NCI-H2196 treated with DMSO at 0.1 percent for 48 hours (cell line): Measurements from ENCODE around the gene SLC13A2.

ENCODE experiments used
- DNase-seq: peaks from one replicate; lab custom pipeline; 2025; ENCODE audit not compliant: unreplicated experiment; lab: John Stamatoyannopoulos, UW

SLC13A2 gene

DNA sequence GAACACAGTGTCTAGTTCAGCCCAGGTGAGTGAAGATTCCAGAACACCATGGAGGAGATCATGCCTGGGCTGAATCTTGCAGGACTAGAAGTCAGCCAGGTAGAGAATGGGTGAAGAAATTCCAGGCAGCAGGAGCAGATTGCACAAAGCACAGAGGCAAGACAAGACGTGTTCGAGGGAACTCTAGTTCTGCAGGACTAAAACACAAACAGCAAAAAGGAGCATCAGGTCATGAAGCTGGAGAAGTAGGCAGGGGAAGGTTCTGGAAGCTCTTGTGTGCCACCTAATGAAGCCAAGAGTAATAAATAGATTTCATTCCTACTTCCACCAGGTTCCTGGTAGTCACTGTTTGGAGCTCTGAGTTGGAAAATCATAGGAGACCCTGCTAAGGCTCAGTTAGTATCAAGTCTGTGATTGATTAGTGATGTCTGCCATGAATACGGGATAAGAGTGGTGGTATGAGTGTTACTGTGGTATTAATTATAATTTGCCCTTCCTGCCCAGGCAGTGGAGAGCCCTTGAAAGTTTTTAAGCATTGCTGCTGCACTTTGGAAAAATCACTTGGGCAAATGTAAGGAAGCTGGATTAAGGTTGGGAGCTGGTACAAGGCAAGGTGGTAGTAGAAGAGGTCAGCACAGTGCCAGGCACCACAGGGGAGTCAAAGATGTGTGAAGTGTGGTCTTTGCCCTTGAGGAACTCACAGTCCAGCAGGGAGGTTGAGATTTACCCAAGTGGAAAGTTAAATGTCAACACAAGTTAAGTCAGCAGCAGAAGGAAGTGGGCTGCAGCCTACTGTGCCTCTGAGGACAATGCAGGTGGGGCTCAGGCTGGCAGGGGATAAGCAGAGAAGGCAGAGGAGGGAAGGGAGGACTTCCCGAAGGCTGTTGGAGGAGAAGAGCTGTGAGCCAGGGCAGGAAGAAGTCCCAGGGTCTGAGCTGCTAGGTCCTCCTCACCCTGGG lies 19.2 kb downstream of the SLC13A2 start:
- no peak for DNase-seq

DNA sequence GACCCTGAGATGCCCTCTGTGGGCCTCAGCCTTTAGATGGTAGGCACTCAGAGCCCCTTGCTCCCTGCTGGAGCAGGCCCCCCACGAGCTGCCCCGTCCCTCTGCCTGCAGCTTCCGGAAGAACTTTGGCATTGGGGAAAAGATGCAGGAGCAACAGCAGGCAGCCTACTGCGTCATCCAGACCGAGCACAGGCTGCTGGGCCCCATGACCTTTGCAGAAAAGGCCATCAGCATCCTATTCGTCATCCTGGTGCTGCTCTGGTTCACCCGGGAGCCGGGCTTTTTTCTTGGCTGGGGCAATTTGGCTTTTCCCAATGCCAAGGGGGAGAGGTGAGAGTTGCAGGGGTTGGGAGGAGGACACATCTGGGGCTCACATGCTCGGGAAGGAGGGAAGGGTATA lies 20.0 kb downstream of the SLC13A2 start:
- no peak for DNase-seq

DNA sequence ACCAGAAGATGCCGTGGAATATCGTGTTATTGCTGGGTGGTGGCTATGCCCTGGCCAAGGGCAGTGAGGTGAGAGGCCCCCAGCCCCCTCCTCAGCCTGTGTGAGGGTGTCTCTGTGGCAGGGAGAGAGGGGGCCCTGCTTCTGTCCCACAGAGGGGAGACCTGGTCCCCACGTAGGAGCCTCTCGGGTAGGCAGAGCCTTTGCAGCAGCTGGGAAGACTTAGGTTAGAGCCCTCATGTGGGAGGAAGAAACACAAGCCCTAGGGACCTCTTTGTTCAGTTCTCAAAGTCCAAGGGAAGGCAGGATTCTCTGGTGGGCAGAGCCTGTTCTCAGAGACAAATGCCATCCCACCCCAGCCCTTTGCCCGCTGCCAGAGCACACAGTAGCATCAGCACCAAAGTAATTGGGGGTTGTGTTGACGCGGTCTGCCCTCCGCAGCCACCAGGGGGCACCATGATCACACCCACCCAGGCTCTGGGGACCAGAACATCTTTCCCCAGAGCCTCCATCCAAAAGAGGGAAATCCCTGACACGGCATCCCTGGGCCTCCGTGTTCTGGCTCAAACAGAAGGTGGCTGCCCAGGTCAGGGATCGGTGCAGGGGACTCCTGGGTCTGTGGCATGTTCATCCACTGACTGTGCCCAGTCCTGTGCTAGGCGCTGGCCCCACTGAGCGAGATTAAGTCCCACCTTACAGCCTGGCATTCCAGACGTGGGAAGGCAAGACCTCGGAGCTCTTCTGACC lies 21.2 kb downstream of the SLC13A2 start:
- peak; percentile 10 for DNase-seq

- no peak for DNase-seq
Measured at GRCh38 chr17:28495635-28496034, 22.2 kb downstream of the SLC13A2 start.

DNA sequence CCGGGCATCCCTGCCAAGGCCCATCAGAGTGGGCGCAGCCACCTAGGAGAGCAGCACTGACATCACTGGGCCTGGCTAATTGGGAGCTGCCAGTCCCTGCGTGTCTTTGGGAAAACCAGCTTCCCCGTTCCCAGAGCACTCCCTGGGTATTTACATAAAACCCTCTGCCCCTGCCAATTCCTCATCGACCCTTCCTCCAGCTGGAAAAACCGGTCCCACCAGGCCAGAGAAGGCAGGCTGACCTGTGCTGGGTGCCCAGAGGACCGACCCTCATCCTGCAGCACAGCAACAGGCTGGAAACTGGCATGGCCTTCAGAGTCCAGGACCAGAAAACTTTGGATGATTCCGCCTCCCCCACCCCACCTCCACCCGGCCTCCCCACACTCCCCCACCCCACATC lies 24.5 kb downstream of the SLC13A2 start:
- DNase-seq: no peak

DNA sequence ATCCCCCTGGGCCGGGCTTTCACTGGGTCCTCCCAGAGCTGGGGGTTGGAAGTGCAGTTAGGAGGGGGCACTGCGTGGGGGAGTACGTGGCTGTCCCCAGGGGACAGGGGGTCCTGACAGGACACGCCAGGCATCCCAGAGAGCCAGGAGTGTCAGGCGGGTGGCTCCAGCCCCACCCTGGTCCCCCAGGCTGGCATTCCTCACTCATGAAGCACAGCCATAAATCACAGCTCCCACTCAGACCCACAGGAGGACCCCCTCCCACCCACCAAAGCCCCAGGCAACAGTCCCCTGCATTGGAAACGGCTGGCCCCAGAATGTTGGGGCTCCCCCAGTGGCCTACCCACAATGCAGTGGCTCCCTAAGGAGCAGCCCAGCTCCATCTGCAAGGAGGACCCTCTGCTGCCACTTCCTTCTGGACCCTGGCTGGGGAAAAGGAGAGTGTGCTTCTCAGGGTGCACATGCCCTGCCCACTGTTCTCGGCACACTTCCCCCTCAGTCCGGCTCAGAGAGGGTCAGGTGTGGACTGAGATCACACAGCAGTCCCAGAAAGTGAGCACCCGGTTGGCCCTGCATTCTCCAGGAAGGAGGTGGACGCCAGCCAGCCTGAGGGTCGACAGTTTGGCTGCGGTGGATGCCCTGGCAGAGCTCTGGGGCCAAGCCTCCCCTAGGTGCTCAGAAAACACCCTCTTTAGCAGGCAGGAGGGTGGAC lies 25.4 kb downstream of the SLC13A2 start:
- no peak for DNase-seq

DNA sequence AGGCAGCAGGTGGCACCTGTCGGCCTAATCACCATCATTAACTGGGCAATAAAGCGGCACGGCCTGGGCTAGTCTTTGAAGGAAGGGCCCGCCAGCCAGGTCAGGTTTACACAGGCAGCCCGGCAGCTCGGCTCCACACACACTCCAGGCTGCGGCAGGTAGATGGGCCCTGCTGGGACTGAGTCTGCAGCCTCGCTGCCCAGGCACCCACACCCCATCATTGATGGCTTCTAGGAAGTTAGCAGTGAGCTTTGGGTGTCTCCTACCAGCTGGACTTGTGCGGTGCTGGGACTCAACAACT lies 25.9 kb downstream of the SLC13A2 start:
- no peak for DNase-seq

- DNase-seq: no peak
Measured at GRCh38 chr17:28499684-28500357, 26.4 kb downstream of the SLC13A2 start.

- no peak for DNase-seq
Measured at GRCh38 chr17:28500712-28501379, 27.4 kb downstream of the SLC13A2 start.

GRCh38 chr17:28501421-28502284 lies 28.2 kb downstream of the SLC13A2 start:
- DNase-seq: no peak

- no peak for DNase-seq
Measured at GRCh38 chr17:28503420-28503819, 30.0 kb downstream of the SLC13A2 start.

GRCh38 chr17:28505986-28506665 lies 32.7 kb downstream of the SLC13A2 start, which contains the start of gene FOXN1:
Gene FOXN1, plus strand, starts transcription at chr17:28506348. Its CDS starts 17,622 bp downstream, at chr17:28523970.
- no peak for DNase-seq

DNA sequence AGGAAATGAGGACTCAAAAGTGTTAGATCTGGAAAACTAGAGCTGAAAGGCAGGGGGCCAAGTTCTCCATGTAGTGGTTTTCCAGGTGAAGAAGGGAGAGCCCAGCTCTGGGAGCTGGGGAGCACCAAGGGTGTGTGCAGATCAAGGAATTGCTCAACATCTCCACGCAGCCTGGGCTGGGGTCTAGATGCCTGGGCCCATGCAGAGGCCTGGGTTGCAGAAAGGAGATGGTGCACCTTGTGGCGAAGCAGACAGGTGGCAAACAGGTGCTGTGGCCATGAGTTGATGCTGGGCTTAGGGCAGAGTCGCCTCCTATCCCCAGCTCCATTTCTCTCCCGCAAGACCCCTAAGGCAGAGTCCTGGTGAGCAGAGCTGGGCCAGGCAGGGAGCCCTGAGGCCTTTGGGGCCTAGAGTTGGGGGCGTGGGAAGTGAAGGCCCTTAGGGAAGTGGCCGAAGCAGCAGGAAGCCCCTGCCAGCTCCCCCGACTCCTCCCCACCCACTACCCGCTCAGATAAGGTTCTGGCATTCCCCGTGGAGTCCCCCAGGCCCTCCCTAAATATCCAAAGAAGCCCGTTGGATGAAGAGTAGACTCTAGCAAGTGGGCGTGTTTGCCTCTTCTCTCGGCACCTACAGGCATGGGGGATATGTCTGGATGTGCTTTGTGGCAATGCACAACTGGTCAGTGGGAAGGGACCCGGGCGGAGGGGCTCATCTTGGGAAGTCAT lies 33.5 kb downstream of the SLC13A2 start:
- no peak for DNase-seq

GRCh38 chr17:28507567-28508203 lies 34.2 kb downstream of the SLC13A2 start:
- DNase-seq: no peak

GRCh38 chr17:28508211-28508724 lies 34.8 kb downstream of the SLC13A2 start:
- DNase-seq: no peak

DNA sequence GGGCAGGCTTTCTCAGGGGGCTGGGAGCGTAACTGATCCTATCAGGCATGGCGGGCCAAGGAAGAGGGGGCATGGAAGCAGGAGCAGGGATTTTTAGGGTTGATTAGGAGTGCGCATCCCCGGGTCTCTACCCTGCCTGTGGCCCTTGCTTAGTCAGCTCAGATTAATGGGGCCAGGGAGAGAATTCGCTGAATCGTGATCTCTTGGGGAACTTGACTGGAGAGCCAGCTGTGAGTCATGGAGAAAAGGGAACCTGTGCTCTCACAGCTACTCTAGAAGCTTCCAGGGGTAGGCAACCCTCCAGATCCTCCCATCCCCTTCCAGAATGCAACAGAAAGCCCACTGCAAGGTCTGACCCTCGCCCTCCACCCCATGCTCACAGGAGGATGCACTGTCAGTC lies 36.3 kb downstream of the SLC13A2 start:
- DNase-seq: no peak

DNA sequence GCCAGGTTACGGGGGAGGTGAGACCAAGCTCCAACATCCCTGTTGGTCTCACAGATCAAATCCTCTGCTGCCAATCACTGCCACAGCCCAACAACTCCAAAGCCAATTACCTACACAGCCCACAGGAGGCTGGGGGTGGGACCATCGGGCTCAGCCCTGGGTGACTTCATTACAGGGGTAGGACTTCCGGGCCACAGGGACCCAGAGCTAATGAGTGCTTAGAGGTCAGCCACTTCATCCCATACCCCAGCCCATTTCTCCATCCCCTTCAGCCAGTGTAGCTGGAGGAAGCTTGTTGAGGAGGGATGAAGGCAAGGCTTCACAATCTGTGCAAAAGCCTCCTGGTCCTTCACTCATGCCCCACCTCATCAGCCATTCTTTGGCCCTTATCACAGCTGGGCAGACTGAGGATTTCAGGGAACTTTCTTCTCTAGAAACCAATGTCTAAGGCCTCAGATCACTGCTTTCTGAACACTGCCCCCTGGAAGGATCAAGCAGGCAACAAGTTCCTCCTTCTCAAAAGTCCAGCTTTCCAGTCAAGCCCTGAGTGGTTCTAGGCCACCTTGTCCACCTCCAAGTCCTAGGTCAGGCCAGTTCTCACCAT lies 38.5 kb downstream of the SLC13A2 start:
- DNase-seq: no peak
